Calu3 (cell line): Measurements from ENCODE around the gene TBC1D9. TPM values are rescaled to one million over a fixed set of nuclear protein-coding genes. Genes with fewer than 3 reads are reported as not detected.

Experiments used
- Bru-seq: library from RNA; stranded (reverse); fragments of 400-500 nt; gene quantifications from one replicate; lab custom pipeline; 2021; lab: Mats Ljungman, UMichigan
- BruChase-seq, 2 experiments: library from RNA; stranded (reverse); fragments of 400-500 nt; gene quantifications; one replicate each; lab custom pipeline; 2021; lab: Mats Ljungman, UMichigan
- BruUV-seq: library from RNA; stranded (reverse); fragments of 400-500 nt; replicated peaks from 2 replicates; lab custom pipeline; 2021; lab: Mats Ljungman, UMichigan
- CTCF ChIA-PET: fragments of 300-600 bp; sonication (Branson Sonifier 250); formaldehyde crosslinking; loops from one replicate; lab custom pipeline; 2022; ENCODE audit warnings: antibody characterized with exemption; lab: Charles Lee
- DNase-seq: peaks from one replicate; pipeline ENCODE4 v3.0.0; 2022
- H3K27ac Mint-ChIP-seq: one replicate; pipeline ENCODE4 v1.8.0; 2022; ENCODE audit warnings: mixed read lengths; ENCODE audit not compliant: unreplicated experiment
- H3K27me3 Mint-ChIP-seq: one replicate; pipeline ENCODE4 v1.8.0; 2022; ENCODE audit warnings: mixed read lengths; ENCODE audit not compliant: unreplicated experiment
- H3K36me3 Mint-ChIP-seq: one replicate; pipeline ENCODE4 v1.8.0; 2022; ENCODE audit warnings: mild to moderate bottlenecking, moderate library complexity, mixed read lengths; ENCODE audit not compliant: insufficient read depth, unreplicated experiment
- H3K4me1 Mint-ChIP-seq: one replicate; pipeline ENCODE4 v1.8.0; 2022; ENCODE audit warnings: mild to moderate bottlenecking, low read depth, mixed read lengths; ENCODE audit not compliant: unreplicated experiment
- H3K4me3 Mint-ChIP-seq: one replicate; pipeline ENCODE4 v1.8.0; 2022; ENCODE audit warnings: mild to moderate bottlenecking, low read depth, moderate library complexity, mixed read lengths; ENCODE audit not compliant: unreplicated experiment
- H3K9me3 Mint-ChIP-seq: one replicate; pipeline ENCODE4 v1.8.0; 2022; ENCODE audit warnings: low read depth, mixed read lengths; ENCODE audit not compliant: unreplicated experiment
- CTCF ChIP-seq: fragments of 200-600 bp; IDR thresholded peaks from one replicate; pipeline ENCODE4 v1.8.0; 2022; ENCODE audit warnings: antibody characterized with exemption; ENCODE audit not compliant: unreplicated experiment
- intact Hi-C: fragments of 100-400 bp; cut with micrococcal nuclease; formaldehyde crosslinking; loops from one replicate; pipeline ENCODE4 v1.10.0; 2022; ENCODE audit not compliant: unreplicated experiment
- long read RNA-seq: library from polyadenylated mRNA; stranded (forward); transcript quantifications from one replicate; pipeline ENCODE4 v2.0.0, GENCODE V29; 2022
- total RNA-seq: library from RNA; stranded (reverse); gene quantifications from 2 replicates; pipeline ENCODE4 v1.2.3, GENCODE V29; 2022

TBC1D9 gene
- 7.5 and 9.4 TPM in 2 replicates for total RNA-seq
- percentile 52 among the genes with signal in this experiment for Bru-seq, nascent RNA
- BruChase-seq, experiment 1, labeled RNA remaining after a 6-hour chase, result percentile 48 among the genes with signal in this experiment
- BruChase-seq, experiment 2, labeled RNA remaining after a 2-hour chase, result percentile 43 among the genes with signal in this experiment
- long read RNA-seq, full-length matches to known transcripts, result 1 of 3 reads
- long read RNA-seq, partial matches to known transcripts, result 2 of 3 reads
- long read RNA-seq, other reads (novel, unspliced or antisense), result 0 of 3 reads

GRCh38 chr4:140756319-140757231 is at the start of gene TBC1D9:
Gene TBC1D9 (minus strand): TSS chr4:140756385. CDS start chr4:140756045, 340 bp downstream.
- Mint-ChIP-seq H3K9me3 (no peaks in the 10 kb centered on the region), H3K4me1 (peaks cover 8% of the 10 kb centered on the region), H3K27me3 (no peaks in the 10 kb centered on the region), H3K36me3 (peaks cover 21% of the 10 kb centered on the region), H3K27ac (no peak within 1 kb of the TSS), H3K4me3 (peak within 1 kb of the TSS; percentile 72)
- no peak for TF ChIP-seq CTCF
- TSS peak; percentile 88 for BruUV-seq
- peak; percentile 77 for DNase-seq
- intact Hi-C loops, result no loop called here
- CTCF ChIA-PET, result interaction anchor here (0.5 to 1.2 kb wide), 6 partner anchors 13 to 499 kb away, joined by 3 to 7 read pairs (median 4); no protein-coding TSS in a partner anchor

GRCh38 chr4:140805293-140805692 is 49.1 kb upstream of the TBC1D9 start:
- CTCF ChIA-PET, result interaction anchor here (0.6 kb wide), 1 partner anchor 278 kb away, joined by 3 read pairs; no protein-coding TSS in a partner anchor
- no peak overlapping the region for H3K27ac Mint-ChIP-seq
- no peak for TF ChIP-seq CTCF
- H3K9me3 Mint-ChIP-seq, result no peaks in the 10 kb centered on the region
- peaks cover 46% of the 10 kb centered on the region for H3K27me3 Mint-ChIP-seq
- no peak for DNase-seq
- intact Hi-C loops, result no loop called here
- H3K4me3 Mint-ChIP-seq, result no peak overlapping the region
- no peaks in the 10 kb centered on the region for H3K36me3 Mint-ChIP-seq
- H3K4me1 Mint-ChIP-seq, result no peaks in the 10 kb centered on the region
- no TSS peak for BruUV-seq

- peaks cover 49% of the 10 kb centered on the region for H3K27me3 Mint-ChIP-seq
- no peak overlapping the region for H3K4me3 Mint-ChIP-seq
- no peak for TF ChIP-seq CTCF
- intact Hi-C loops, result no loop called here
- H3K27ac Mint-ChIP-seq, result no peak overlapping the region
- H3K36me3 Mint-ChIP-seq, result no peaks in the 10 kb centered on the region
- no TSS peak for BruUV-seq
- DNase-seq, result no peak
- no peaks in the 10 kb centered on the region for H3K9me3 Mint-ChIP-seq
- no peaks in the 10 kb centered on the region for H3K4me1 Mint-ChIP-seq
- CTCF ChIA-PET, result no interaction called here
These were observed 46.4 kb upstream of the TBC1D9 start for GRCh38 chr4:140802591-140802990.

- BruUV-seq, result no TSS peak
- intact Hi-C loops, result no loop called here
- Mint-ChIP-seq H3K27ac (no peak overlapping the region), H3K9me3 (no peaks in the 10 kb centered on the region), H3K36me3 (no peaks in the 10 kb centered on the region), H3K27me3 (peaks cover 30% of the 10 kb centered on the region), H3K4me3 (no peak overlapping the region), H3K4me1 (no peaks in the 10 kb centered on the region)
- CTCF ChIA-PET, result interaction anchor here (0.7 kb wide), 1 partner anchor 165 kb away, joined by 5 read pairs; no protein-coding TSS in a partner anchor
- no peak for DNase-seq
- no peak for TF ChIP-seq CTCF
These were observed 44.5 kb upstream of the TBC1D9 start for GRCh38 chr4:140800666-140801065.
